GM12878 (cell line): ENCODE results near the gene KRTAP10-11.

Experiments
- ATF7 ChIP-seq: fragments of 450-650 bp; IDR thresholded peaks from 2 replicates; pipeline ENCODE4 v1.6.1; 2016; ENCODE audit warnings: low read depth, mild to moderate bottlenecking
- CEBPB ChIP-seq, 2 experiments: fragments of 150-350 bp in 1 of 2; IDR thresholded peaks; 2 replicates each; pipeline ENCODE4 v1.6.1; 2012 to 2014; ENCODE audit warnings: low read depth in 2 of 2, low read length in 2 of 2, borderline replicate concordance in 1 of 2, inconsistent platforms in 1 of 2
- CTCF ChIP-seq, 3 experiments: IDR thresholded peaks in 2 of 3; conservative IDR thresholded peaks in 1 of 3; 2 replicates each; pipeline ENCODE4 v1.5.1; 2011; ENCODE audit warnings: low read depth in 3 of 3, low read length in 3 of 3, mild to moderate bottlenecking in 3 of 3, control low read depth in 2 of 3, moderate library complexity in 2 of 3, inconsistent platforms in 1 of 3, mixed read lengths in 1 of 3; ENCODE audit not compliant: control insufficient read depth in 2 of 3, insufficient read depth in 1 of 3; ENCODE audit errors: extremely low read depth in 1 of 3
- ESRRA ChIP-seq: IDR thresholded peaks from 2 replicates; pipeline ENCODE4 v1.6.1; 2012; ENCODE audit warnings: mild to moderate bottlenecking, low read length, improper control_type of control experiment
- EZH2 ChIP-seq: IDR thresholded peaks from 2 replicates; pipeline ENCODE4 v1.6.1; 2012; ENCODE audit warnings: low read depth, mild to moderate bottlenecking, control low read depth, inconsistent platforms, low read length, borderline replicate concordance; ENCODE audit not compliant: control insufficient read depth
- NR2C1 ChIP-seq: fragments of 450-650 bp; IDR thresholded peaks from 2 replicates; pipeline ENCODE4 v1.6.1; 2017; ENCODE audit warnings: antibody characterized with exemption, mild to moderate bottlenecking, moderate library complexity
- POLR2AphosphoS5 ChIP-seq: IDR thresholded peaks from 2 replicates; pipeline ENCODE4 v1.6.1; 2011; ENCODE audit warnings: mild to moderate bottlenecking, low read length, inconsistent platforms
- RB1 ChIP-seq: fragments of 450-650 bp; formaldehyde crosslinking; IDR thresholded peaks from 2 replicates; pipeline ENCODE4 v1.6.1; 2017; ENCODE audit warnings: mild to moderate bottlenecking, borderline replicate concordance
- SREBF2 ChIP-seq: IDR thresholded peaks from 2 replicates; pipeline ENCODE4 v1.6.1; 2012; ENCODE audit warnings: mild to moderate bottlenecking, low read length
- SUZ12 ChIP-seq: fragments of 200-600 bp; sonication (generic); IDR thresholded peaks from one replicate; pipeline ENCODE4 v1.6.1; 2018; ENCODE audit warnings: antibody characterized with exemption, mild to moderate bottlenecking; ENCODE audit not compliant: unreplicated experiment
- TBL1XR1 ChIP-seq: IDR thresholded peaks from 2 replicates; pipeline ENCODE4 v1.6.1; 2012; ENCODE audit warnings: low read depth, low read length, improper control_type of control experiment
- USF1 ChIP-seq: IDR thresholded peaks from 2 replicates; pipeline ENCODE4 v1.6.1; 2011; ENCODE audit warnings: borderline replicate concordance, low read depth, mild to moderate bottlenecking, moderate library complexity, mixed read lengths, low read length; ENCODE audit not compliant: insufficient read depth; ENCODE audit errors: extremely low read length
- ZNF24 ChIP-seq: fragments of 450-650 bp; IDR thresholded peaks from 2 replicates; pipeline ENCODE4 v1.6.1; 2017; ENCODE audit warnings: antibody characterized with exemption, mild to moderate bottlenecking

GRCh38 chr21:44603911-44604310 lies 42.3 kb upstream of the KRTAP10-11 start:
- no peak for TF ChIP-seq ESRRA
- no peak for TF ChIP-seq SUZ12
- no peak for TF ChIP-seq ATF7
- TF ChIP-seq SREBF2: no peak
- no peak for TF ChIP-seq CTCF (IDR thresholded peaks at IDR 0.05 in 2 of 3, conservative IDR thresholded peaks at IDR 0.05 in 1 of 3; ENCODE audit: control insufficient read depth in 2 of 3, extremely low read depth in 1 of 3, insufficient read depth in 1 of 3, low read depth in 3 of 3, low read length in 3 of 3)
- no peak for TF ChIP-seq CEBPB (IDR thresholded peaks at IDR 0.05; ENCODE audit: borderline replicate concordance in 1 of 2, low read depth in 2 of 2, low read length in 2 of 2)
- no peak for TF ChIP-seq EZH2
- no peak for TF ChIP-seq NR2C1
- no peak for TF ChIP-seq RB1
- TF ChIP-seq POLR2AphosphoS5: no peak
- no peak for TF ChIP-seq TBL1XR1
- no peak for TF ChIP-seq USF1
- no peak for TF ChIP-seq ZNF24
